HCT116 (cell line): ENCODE data around the gene NID2.

Experiments used
- CEBPB ChIP-seq: IDR thresholded peaks from 2 replicates; pipeline ENCODE4 v1.6.1; 2012; ENCODE audit warnings: low read depth
- CTCF ChIP-seq, 3 experiments: fragments of 200-600 bp in 1 of 3; sonication (generic) in 1 of 3; IDR thresholded peaks in 2 of 3; conservative IDR thresholded peaks in 1 of 3; 2 replicates each; pipeline ENCODE4 v1.5.1; 2012 to 2017; ENCODE audit warnings: low read depth in 2 of 3, low read length in 2 of 3, antibody characterized with exemption in 1 of 3, borderline replicate concordance in 1 of 3, control low read depth in 1 of 3, mild to moderate bottlenecking in 1 of 3, mixed read lengths in 1 of 3, mixed run types in 1 of 3, moderate library complexity in 1 of 3; ENCODE audit not compliant: insufficient read depth in 1 of 3
- EZH2phosphoT487 ChIP-seq: fragments of 200-600 bp; IDR thresholded peaks from 2 replicates; pipeline ENCODE4 v1.6.1; 2018; ENCODE audit warnings: antibody characterized with exemption, borderline replicate concordance
- POLR2A ChIP-seq: IDR thresholded peaks from 2 replicates; pipeline ENCODE4 v1.7.0; 2011; ENCODE audit warnings: borderline replicate concordance; ENCODE audit not compliant: insufficient read depth, insufficient read length; ENCODE audit errors: extremely low read depth
- POLR2AphosphoS5 ChIP-seq: IDR thresholded peaks from 2 replicates; pipeline ENCODE4 v1.6.1; 2011; ENCODE audit warnings: mild to moderate bottlenecking, low read depth, low read length, moderate library complexity
- RAD21 ChIP-seq: IDR thresholded peaks from 2 replicates; pipeline ENCODE4 v1.6.1; 2012; ENCODE audit warnings: low read depth, mild to moderate bottlenecking
- REST ChIP-seq: IDR thresholded peaks from 2 replicates; pipeline ENCODE4 v1.6.1; 2012; ENCODE audit warnings: low read depth
- SRF ChIP-seq: IDR thresholded peaks from 2 replicates; pipeline ENCODE4 v1.6.1; 2012; ENCODE audit warnings: low read depth
- YY1 ChIP-seq: IDR thresholded peaks from 2 replicates; pipeline ENCODE4 v1.6.1; 2011; ENCODE audit warnings: low read length, low read depth, moderate library complexity, mild to moderate bottlenecking; ENCODE audit not compliant: insufficient replicate concordance; ENCODE audit errors: extremely low read depth
- ZFX ChIP-seq: fragments of 450-650 bp; IDR thresholded peaks from 2 replicates; pipeline ENCODE4 v1.6.1; 2017
- TF ChIP-seq, protein P1 (sequence below): IDR thresholded peaks from 2 replicates; pipeline ENCODE4 v1.6.1; 2012

GRCh38 chr14:52081964-52082363 lies 13.1 kb upstream of the NID2 start:
- TF ChIP-seq CTCF (IDR thresholded peaks at IDR 0.05 in 2 of 3, conservative IDR thresholded peaks at IDR 0.05 in 1 of 3; ENCODE audit: borderline replicate concordance in 1 of 3, insufficient read depth in 1 of 3, low read depth in 2 of 3, low read length in 2 of 3) (no peak), RAD21 (no peak), EZH2phosphoT487 (no peak), REST (no peak), CEBPB (no peak), YY1 (no peak), POLR2A (no peak), POLR2AphosphoS5 (no peak), ZFX (no peak), SRF (no peak)
- TF ChIP-seq, protein P1, sequence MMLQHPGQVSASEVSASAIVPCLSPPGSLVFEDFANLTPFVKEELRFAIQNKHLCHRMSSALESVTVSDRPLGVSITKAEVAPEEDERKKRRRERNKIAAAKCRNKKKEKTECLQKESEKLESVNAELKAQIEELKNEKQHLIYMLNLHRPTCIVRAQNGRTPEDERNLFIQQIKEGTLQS = no peak
